GM23338 (cell line): Measurements from ENCODE around the gene UNC5C.

ENCODE experiments used
- CREB1 ChIP-seq: fragments of 250-450 bp; sonication (Bioruptor Pico); IDR thresholded peaks from 2 replicates; pipeline ENCODE4 v1.5.0; 2020; ENCODE audit warnings: low read depth, mild to moderate bottlenecking, moderate library complexity
- CTCF ChIP-seq, 2 experiments: fragments of 200-600 bp in 1 of 2; sonication (generic) in 1 of 2; conservative IDR thresholded peaks; 2 replicates each; pipeline versions ENCODE4 v1.5.1 to v1.6.1; 2016 to 2017; ENCODE audit warnings: antibody characterized with exemption in 2 of 2, low read depth in 2 of 2, mild to moderate bottlenecking in 2 of 2, moderate library complexity in 1 of 2
- EZH2 ChIP-seq: fragments of 200-600 bp; sonication (generic); IDR thresholded peaks from one replicate; pipeline ENCODE4 v1.8.0; 2017; ENCODE audit warnings: antibody characterized with exemption, mild to moderate bottlenecking, low read depth; ENCODE audit not compliant: unreplicated experiment
- EZH2phosphoT487 ChIP-seq: fragments of 200-600 bp; sonication (generic); IDR thresholded peaks from one replicate; pipeline ENCODE4 v1.8.1; 2018; ENCODE audit warnings: antibody characterized with exemption; ENCODE audit not compliant: unreplicated experiment
- POLR2AphosphoS5 ChIP-seq: IDR thresholded peaks from 2 replicates; pipeline ENCODE4 v1.6.1; 2016; ENCODE audit warnings: antibody characterized with exemption, low read depth
- REST ChIP-seq: IDR thresholded peaks from one replicate; pipeline ENCODE4 v1.6.1; 2018; ENCODE audit warnings: antibody characterized with exemption; ENCODE audit not compliant: unreplicated experiment
- TF ChIP-seq, protein P1 (sequence below): IDR thresholded peaks from 2 replicates; pipeline ENCODE4 v1.6.1; 2016; ENCODE audit warnings: antibody characterized with exemption

- no peak for TF ChIP-seq EZH2phosphoT487
- TF ChIP-seq CTCF (conservative IDR thresholded peaks at IDR 0.05; ENCODE audit: low read depth in 2 of 2), result no peak
- TF ChIP-seq POLR2AphosphoS5, result no peak
- no peak for TF ChIP-seq EZH2
- no peak for TF ChIP-seq REST
- no peak for TF ChIP-seq CREB1 (CRISPR knock-in tag)
- TF ChIP-seq, protein P1, sequence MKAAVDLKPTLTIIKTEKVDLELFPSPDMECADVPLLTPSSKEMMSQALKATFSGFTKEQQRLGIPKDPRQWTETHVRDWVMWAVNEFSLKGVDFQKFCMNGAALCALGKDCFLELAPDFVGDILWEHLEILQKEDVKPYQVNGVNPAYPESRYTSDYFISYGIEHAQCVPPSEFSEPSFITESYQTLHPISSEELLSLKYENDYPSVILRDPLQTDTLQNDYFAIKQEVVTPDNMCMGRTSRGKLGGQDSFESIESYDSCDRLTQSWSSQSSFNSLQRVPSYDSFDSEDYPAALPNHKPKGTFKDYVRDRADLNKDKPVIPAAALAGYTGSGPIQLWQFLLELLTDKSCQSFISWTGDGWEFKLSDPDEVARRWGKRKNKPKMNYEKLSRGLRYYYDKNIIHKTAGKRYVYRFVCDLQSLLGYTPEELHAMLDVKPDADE, result no peak
Measured at GRCh38 chr4:95510877-95511276, 37.9 kb downstream of the UNC5C start.
